Measurements from ENCODE around the gene BAG5.
"Not testable (repeated sequence)": the region's sequence is repeated elsewhere in the genome, so short reads cannot be mapped to it uniquely, and the experiment has no call there.

Gene BAG5

GRCh38 chr14:103516426-103517173 lies 45.9 kb downstream of the BAG5 start:
- TF ChIP-seq POLR2AphosphoS5 (IDR thresholded peaks at IDR 0.05; ENCODE audit: borderline replicate concordance, low read depth, low read length) (no peak), FOXP2 (optimal IDR thresholded peaks at IDR 0.05; ENCODE audit: control extremely low read depth, extremely low read length, insufficient read depth) (no peak), EZH2 (IDR thresholded peaks at IDR 0.05) (no peak)
- Histone ChIP-seq H3K36me3 (ENCODE audit: insufficient read depth, low read length) (peaks cover 20% of the 10 kb centered on the region), H3K27ac (peak overlapping the region; percentile 72), H3K9me3 (ENCODE audit: low read depth, low read length) (no peaks in the 10 kb centered on the region), H3K9ac (ENCODE audit: insufficient read length) (no peak overlapping the region), H3K4me3 (no peak overlapping the region)
- no peak for DNase-seq (ENCODE audit: low read depth, low spot score)

GRCh38 chr14:103514596-103515421 lies 47.6 kb downstream of the BAG5 start:
- Histone ChIP-seq H3K4me3 (no peak overlapping the region), H3K27ac (no peak overlapping the region), H3K36me3 (ENCODE audit: insufficient read depth, low read length) (peaks cover 20% of the 10 kb centered on the region), H3K9me3 (ENCODE audit: low read depth, low read length) (no peaks in the 10 kb centered on the region), H3K9ac (ENCODE audit: insufficient read length) (no peak overlapping the region)
- DNase-seq (ENCODE audit: low read depth, low spot score), result no peak
- no peak for TF ChIP-seq EZH2 (IDR thresholded peaks at IDR 0.05)

GRCh38 chr14:103512701-103513611 lies 49.5 kb downstream of the BAG5 start:
- Histone ChIP-seq H3K4me3 (no peak overlapping the region), H3K9ac (ENCODE audit: insufficient read length) (no peak overlapping the region), H3K27ac (peak overlapping the region; percentile 46; the same call in 1 of the 2 replicates), H3K36me3 (ENCODE audit: insufficient read depth, low read length) (peaks cover 19% of the 10 kb centered on the region), H3K9me3 (ENCODE audit: low read depth, low read length) (no peaks in the 10 kb centered on the region)
- no peak for TF ChIP-seq FOXP2 (optimal IDR thresholded peaks at IDR 0.05; ENCODE audit: control extremely low read depth, extremely low read length, insufficient read depth)
- TF ChIP-seq EZH2 (IDR thresholded peaks at IDR 0.05), result no peak
- TF ChIP-seq POLR2AphosphoS5 (IDR thresholded peaks at IDR 0.05; ENCODE audit: borderline replicate concordance, low read depth, low read length), result no peak
- no peak for DNase-seq (ENCODE audit: low read depth, low spot score)

DNA sequence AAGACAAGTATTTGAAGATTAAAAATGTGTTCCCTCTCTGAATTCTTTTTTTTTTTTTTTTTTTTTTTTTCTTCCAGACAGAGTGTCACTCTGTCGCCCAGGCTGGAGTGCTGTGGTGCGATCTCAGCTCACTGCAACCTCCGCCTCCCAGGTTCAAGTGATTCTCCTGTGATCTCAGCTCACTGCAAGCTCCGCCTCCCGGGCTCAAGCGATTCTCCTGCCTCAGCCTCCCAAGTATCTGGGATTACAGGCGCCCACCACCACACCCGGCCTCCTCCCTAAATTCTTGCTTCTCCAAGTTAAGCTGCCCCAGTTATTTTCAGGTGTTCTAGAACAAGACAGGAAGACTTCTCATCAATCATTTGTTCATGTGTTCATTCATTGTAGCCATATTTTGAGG lies 50.3 kb downstream of the BAG5 start:
- not testable (repeated sequence) for H3K9me3 ChIP-seq (ENCODE audit: low read depth, low read length); H3K27ac ChIP-seq; DNase-seq (ENCODE audit: low read depth, low spot score); H3K4me3 ChIP-seq; H3K9ac ChIP-seq (ENCODE audit: insufficient read length)
- H3K36me3 ChIP-seq (ENCODE audit: insufficient read depth, low read length), result peaks cover 25% of the 10 kb centered on the region

DNA sequence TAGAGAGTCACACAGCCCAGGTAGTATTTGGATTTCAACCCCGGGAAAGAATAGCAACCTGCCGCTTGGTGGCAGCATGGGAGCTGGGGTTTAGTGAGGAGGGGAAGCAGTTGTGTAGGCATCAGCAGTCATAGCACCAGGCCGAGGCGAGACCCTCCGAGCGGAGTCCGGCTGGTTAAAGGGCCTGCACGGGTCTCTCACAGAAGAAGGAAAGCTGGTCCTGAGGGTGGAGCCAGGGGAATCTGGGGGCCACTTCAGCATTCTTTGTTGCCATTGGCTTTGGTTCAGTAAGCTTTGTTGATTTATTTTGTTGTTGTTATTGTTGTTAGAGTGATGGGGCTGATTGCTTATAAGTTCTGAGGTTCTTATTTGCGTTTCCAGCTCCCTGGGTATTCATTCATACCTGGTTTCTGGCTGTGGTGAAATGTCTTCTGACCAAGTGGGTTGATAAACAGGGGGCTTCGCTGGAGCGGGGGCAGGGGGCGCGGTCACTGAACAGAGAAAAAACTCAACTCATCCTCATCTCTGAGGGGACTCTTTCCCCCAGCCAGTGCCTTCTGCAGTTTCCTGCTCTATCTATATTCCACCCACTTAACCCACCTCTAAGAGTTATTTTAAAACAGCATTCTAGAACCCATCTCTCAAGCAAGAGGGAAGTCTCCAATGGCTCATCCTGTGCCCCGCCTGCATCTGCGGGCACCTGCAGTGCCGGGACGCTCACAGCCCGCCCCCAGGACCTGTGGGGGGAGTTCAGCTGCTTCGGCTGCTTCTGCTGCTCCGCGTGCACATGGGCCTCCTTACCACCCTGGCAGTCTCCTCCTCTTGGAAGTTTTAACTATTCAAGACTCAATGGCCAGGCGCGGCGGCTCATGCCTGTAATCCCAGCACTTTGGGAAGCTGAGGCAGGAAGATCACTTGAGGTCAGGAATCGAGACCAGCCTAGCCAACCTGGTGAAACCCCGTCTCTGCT lies 51.4 kb downstream of the BAG5 start:
- Histone ChIP-seq H3K9ac (ENCODE audit: insufficient read length) (no peak overlapping the region), H3K27ac (no peak overlapping the region), H3K4me3 (no peak overlapping the region), H3K9me3 (ENCODE audit: low read depth, low read length) (no peaks in the 10 kb centered on the region), H3K36me3 (ENCODE audit: insufficient read depth, low read length) (peaks cover 25% of the 10 kb centered on the region)
- no peak for TF ChIP-seq EZH2 (IDR thresholded peaks at IDR 0.05)
- TF ChIP-seq POLR2AphosphoS5 (IDR thresholded peaks at IDR 0.05; ENCODE audit: borderline replicate concordance, low read depth, low read length), result 0 out of 2 replicates have a peak, but pooled peaks have one; percentile 41
- no peak for DNase-seq (ENCODE audit: low read depth, low spot score)

DNA sequence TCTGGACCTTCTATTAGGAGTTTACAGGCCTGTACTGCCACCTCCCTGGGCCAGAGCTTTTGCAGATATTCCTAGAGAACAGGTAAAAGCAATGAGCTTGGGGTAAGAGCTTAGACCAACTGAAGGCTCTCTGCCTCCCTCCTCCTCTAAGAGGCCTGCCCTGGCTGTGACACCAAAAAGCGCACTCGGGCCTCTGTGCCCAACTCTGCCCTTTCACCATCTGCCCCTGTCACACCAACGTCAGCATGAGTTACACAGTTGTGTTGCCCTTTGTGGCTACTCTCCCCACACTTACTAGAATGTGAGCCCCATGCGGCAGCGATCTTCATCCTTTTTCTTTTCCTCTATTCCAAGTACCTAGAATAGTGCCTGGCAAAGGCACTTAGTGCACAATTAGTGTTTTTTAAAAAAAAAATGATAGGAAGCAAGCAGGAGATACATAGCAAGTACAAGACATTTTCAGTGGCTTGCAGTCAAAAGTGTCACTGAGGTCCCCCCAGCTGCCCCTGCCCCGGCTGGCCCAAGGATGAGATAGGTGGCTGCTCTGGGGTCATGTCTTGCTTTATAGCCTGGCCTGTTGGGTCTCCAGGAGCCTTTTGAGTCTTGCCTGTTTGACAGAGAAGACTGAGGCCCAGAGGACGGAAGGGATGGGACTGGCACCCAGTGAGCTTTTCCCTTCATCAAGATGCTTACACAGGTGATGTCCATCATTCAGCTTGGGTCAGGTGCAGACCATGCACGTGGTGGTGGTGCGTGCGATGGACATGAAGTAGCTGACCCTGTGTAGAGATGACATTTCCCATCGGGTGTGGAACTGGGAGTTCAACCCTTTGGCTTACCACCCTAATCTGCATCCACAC lies 52.4 kb downstream of the BAG5 start:
- Histone ChIP-seq H3K9ac (ENCODE audit: insufficient read length) (no peak overlapping the region), H3K9me3 (ENCODE audit: low read depth, low read length) (no peaks in the 10 kb centered on the region), H3K4me3 (no peak overlapping the region), H3K27ac (no peak overlapping the region), H3K36me3 (ENCODE audit: insufficient read depth, low read length) (peaks cover 30% of the 10 kb centered on the region)
- no peak for TF ChIP-seq POLR2AphosphoS5 (IDR thresholded peaks at IDR 0.05; ENCODE audit: borderline replicate concordance, low read depth, low read length)
- no peak for TF ChIP-seq FOXP2 (optimal IDR thresholded peaks at IDR 0.05; ENCODE audit: control extremely low read depth, extremely low read length, insufficient read depth)
- no peak for TF ChIP-seq EZH2 (IDR thresholded peaks at IDR 0.05)
- no peak for DNase-seq (ENCODE audit: low read depth, low spot score)

All from SK-N-MC (cell line).